GM19240 (cell line): ENCODE data around the gene ELMO1.

Source experiments
- DNase-seq: peaks from one replicate; pipeline ENCODE4 v3.0.0; 2011; ENCODE audit warnings: low spot score; ENCODE audit not compliant: insufficient read length

ELMO1 gene

DNA sequence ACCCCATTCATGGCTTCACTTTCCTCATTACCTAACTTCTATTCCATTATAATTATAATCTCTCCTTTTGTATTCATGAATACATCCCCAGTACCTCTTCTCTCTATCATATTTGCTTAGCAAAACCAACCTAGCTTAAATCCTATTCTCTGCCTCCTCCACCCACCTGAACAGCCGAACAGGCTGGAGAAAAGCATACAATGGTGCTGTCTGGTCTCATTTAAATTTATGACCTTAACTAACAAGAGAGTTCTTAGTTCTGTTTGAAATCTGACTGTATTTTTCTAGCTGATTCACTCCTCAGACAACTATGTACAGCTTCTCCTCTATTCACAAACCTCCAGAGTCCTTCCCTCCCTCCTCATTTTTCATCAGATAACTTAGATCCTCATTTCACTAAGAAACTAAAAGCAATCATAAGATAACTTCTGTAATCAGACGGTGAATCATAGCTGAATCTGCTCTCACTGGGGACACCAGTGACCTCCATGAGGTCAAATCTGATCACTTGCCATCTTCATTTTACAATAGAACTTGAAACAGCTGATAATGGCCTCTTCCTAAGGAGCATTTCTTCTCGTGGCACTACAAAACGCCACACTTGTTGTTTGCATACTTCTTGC lies 490.4 kb downstream of the ELMO1 start:
- DNase-seq, result no peak

DNA sequence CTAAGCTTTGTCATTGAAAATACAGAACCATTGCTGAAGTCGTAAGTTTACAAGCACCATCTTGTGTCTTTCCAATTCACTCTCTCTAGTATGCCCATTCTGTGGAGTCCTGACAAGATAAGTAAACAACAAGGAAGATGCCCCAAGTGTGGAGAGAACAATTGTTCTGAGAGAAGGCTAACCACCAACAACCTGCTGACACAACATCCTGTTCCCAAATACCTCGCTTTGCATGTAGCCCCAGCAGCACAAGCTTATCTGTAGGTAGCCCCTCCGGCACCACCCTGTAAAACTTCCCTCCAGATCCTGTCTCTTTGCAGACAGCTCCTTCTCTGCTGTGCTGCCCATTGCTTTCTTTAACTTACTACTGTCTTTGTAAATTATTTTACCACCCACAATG lies 491.0 kb downstream of the ELMO1 start:
- no peak for DNase-seq

DNA sequence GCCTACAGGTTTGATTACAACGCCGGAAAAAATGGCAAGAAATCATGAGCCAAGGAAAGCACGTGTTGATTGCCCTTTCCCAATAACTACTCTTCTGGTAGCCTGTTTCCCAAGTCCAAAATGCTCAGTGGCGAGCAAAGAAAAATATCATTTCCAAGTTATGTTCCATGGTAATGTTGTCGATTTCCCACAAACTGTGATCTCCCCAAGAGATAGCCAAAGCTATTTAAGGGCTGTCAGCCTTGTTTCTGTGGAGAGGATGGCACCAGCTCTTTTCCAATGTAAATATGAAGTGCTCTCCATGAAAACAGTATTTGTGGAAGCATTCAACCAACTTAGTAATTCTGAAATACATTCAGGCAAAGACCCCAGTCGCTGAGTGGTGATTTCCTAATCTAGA lies 491.9 kb downstream of the ELMO1 start:
- no peak for DNase-seq

DNA sequence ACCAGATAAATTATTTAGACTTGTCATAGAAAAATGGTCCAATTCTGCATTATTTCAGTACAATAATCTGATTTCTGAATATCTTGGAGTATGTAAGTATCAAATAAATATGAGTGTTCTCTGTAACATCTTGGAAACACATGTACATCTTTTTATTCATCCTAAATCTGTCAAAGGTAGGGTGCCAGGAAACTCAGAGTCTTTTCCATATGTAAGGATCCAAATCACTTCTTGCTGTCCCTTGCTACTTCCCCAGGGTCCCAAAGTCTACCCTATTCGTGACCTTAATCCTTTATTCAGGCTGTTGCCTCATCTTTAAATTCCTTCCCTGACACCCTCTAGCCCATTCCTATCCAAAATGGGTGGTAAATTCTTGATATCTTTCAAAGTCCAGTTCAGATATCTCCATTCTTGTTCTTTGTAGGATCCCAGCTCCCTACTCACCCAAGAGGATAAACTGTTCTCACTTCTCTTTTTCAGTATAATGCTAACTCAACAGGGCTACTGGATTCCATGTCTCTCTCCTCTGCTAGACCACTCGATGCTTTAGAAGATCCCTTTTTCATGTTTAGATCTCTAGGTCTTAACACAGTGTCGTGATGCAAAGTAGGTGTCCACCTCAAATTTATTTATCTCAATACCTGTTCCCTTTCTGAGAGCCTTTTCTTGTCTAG lies 493.1 kb downstream of the ELMO1 start:
- DNase-seq, result no peak

DNA sequence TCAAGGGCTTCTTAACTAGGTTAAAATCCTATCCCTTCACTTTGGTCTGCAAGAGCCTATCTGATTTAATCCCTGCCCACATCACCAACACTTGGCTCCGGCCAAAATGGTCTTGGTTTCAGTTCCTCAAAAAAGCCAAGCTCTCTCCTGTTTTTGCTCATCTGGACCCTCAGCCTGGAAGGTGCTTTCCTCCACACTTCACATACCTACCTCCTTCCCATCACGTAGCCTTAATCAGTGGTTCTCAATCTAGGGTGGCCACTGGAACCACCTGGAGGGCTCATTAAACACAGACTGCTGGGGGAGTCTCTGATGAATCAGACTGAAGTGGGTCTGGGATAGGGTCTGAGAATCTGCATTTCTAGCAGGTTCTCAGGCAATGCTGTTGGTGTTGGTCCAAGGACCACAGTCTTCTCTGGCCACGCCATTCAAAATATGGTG lies 497.4 kb downstream of the ELMO1 start:
- no peak for DNase-seq

DNA sequence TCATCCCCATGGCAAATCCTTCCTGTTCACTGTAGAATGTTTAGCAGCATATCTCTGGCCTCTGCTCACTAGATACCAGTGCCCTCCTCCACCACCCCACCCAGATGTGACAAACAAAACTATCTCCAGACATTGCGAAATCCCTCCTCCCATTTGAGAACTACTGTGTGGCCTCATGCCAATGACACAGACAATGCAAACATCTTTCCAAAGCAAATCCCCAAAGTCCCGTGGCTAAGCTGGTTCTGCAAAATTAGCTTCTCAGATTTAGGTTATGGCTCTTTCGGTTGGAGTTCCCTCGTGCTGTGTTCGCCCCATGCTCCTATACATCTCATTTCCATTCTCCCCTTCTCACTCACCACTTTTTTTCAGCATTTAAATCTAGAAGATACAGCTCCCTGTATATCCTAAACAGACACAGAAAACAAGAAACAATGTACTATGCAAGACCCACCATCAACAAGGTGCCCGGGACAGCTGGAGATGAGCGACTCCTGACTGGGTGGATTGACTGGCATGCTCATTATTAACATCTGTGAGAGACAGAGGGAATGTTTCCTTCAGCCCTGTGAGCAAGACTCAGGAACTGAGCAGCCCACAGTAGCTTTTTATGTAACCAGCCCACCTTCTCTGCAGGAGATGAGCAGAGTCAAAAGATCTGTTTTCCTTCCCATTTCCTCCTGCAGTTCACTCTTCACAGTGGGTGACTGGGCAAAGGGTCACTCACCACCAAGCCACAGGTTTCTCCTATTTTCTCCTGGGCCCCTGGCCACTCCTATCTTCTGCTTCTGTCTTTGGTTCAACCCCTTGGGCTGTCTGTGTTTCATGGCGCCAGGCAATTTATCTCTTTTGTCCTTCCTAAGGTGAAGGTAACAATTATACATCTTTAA lies 498.7 kb downstream of the ELMO1 start:
- no peak for DNase-seq

DNA sequence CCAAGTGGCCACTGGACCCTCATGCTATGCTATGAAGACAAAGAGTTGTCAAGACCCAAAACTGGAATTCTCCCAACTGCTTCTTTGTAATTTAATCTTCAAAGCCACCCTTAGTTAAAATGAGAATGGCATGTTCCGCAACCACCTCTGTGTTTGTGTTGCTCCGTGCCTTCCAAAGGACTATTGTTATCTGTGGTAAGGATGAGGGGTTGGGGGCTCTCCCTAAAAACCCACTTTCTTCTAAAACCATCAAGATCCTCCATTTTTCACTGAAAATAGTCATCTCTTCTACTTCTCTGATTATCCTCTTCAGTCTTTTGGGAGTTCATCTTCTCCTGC lies 502.3 kb downstream of the ELMO1 start:
- no peak for DNase-seq

DNA sequence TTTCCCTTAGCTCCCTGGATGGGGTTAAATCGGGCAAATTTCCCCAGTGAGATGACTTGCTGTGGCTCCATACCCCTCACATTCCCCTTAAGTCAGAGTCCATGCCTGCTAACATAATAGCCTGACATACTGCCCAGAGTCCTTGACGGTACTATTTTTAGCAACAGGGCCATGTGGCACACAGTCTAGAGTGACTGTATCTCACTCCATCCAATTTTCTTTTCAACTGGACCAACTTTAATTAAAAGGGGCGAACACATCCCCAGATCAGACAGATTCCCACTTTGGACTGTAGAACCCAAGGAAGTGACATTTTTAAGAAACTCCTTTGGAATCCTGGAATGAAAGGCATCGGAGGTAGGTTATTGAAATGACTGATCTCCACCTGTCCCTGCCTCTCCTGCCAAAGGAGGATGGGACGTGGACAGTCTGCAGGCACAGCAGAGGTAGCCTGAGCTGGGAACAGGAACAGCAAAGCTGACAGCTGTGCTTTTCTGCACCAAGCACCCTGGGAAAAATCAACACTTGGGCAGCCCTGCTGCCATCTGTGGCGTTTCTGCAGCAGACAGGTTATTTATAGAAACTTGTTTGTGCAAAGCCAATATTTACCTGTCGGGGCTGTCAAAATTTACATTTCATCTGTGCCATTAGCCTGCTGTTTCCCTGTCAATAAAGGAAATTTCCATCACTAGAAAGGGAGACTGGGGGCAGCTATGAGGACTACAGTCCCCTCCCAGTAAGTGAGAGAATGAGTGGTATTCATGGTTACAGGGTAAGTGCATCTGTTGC lies 502.9 kb downstream of the ELMO1 start:
- no peak for DNase-seq

DNA sequence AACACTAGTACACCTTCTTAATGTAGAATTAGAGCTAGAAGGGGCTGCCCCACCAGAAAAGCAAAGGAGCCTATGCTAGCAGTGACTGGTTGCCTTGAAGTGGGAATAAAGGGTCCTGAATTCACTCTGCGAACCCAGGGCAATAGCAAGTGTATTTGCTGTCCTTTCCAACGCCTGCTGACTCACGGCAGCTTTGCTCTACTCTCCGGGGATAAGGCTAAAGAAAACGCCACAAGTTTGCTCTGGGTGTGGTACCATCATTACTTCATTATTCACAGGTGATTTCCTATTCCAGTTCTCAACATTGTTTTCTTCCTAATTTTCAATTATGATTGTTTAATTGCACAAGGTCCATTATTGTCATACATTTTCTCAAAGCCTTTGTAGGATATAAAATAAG lies 503.8 kb downstream of the ELMO1 start:
- DNase-seq, result no peak

DNA sequence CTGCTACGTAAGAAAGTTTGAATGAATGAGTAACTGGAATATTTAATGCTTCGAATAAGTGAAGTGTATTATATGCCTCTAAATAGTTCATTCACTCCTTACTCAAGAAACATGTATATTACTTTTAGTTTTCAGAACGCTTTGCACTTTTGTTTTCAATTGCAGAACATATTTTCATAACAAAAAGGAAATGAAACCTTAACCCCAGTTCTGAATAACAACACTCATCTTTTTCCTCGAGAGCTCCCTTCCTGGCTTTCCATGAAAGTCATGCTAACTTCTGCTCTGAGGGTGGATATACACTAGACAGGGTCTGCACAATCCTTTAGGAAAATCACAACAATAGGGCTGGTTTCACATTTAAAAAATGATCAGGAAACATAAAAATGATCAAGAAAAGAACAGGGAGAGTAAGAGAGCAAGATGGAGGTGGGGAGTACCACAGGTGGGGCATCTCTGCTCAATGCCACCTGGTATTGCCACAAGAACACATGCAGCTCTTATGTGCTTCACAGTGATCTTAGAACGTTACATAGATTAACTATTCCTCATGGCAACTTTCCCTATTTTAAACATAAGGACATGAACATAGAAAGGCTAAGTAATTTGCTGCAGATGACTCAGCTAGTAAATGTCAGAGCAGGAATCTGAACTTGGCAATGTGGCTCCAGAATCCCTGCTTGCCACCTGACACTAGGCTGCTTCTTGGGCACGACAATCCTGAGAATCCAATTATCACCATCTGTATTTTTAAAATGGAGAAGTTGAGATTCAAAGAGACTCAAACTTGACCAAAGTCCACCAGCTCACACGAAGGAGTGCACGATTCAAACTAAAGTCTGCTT lies 504.9 kb downstream of the ELMO1 start:
- DNase-seq, result no peak

DNA sequence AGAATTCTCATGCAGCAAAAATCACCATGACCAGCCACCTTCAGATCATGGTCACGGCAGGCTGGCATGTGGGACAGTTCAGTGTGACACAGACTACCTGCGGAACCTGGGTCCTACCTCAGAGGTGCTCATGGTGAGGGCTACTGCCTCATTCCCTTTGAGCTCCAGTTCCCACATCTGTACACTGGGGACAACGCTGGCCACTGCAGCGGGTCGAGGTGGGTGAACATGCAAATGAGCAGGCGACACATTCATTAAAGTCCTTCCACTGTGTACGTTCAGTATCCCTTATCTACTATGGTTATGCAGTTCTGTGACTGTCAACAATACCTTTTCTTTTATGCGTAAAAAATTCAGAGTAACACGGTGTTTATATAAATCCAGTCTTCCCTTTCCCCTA lies 505.7 kb downstream of the ELMO1 start:
- DNase-seq, result no peak

DNA sequence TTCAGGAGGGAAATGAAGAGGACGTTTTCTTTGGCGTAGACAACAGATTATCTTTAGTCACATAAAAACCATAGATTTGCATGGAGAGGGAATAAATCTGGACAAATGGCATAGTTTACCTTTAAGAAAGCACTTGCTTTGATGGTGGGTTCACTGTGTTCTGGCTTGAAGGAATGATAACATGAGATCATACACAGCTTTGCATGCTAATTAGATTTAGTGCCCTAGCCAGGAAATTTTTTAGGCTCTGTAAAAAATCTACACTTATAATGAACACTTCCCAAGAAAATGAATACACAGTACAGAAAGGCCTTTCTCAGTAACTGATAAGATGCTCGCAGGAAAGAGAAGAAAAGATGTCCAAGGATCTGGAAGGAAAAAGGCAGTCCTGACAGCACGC lies 506.1 kb downstream of the ELMO1 start:
- DNase-seq, result no peak

DNA sequence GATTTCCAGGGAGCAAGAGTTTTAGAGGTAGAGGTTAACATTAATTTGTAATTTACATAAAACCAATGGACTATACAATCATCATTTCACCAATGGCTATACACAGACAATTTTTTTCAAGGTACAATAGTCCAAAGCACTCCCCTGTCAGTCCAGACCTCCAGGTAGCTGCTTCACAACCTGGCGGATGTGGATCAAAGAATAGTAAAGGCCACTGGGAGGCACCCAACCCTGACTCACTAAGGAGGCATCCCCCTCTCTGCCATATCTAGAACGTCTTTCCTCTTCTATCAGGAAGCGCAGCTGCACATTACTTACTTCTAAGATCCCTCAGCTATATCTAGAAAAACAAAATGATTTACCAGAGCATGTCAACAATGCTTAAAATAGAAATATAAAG lies 506.6 kb downstream of the ELMO1 start:
- no peak for DNase-seq

DNA sequence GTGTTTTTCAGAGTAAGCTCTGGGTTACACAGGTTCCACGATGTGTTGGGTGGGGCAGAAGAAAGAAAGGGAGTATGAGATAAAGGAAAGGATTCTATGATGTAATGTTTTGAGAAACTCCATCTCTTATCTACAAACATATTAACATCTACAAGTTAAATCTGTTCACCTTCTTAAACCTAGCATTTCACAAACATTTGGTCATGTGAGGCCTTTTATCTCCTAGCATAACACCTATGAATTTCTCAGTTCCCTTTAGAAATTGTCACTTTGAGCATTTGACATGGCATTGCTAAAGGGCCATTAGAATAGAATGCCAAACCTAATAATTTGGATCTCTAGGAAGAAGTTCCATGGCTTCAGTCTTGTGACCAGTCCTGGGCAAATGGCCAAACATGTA lies 507.3 kb downstream of the ELMO1 start:
- no peak for DNase-seq

DNA sequence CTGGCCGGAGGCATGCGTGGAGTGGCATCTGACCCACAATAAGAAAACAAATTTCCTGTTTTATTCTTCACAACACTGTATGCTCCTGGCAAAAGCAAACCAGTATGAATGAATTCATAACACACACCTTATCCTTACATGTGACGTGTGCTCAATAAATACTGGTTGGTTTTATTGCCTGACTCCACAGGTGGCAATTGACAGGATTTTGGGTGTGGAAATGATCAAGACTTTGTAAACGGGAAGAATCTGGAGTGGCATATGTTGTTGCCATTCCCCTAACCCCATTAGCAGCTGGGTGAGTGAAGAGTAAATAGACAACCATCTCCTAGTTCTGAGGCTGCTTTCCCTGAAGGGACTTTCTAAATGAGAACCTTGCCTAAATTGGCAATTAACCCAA lies 508.8 kb downstream of the ELMO1 start:
- no peak for DNase-seq

DNA sequence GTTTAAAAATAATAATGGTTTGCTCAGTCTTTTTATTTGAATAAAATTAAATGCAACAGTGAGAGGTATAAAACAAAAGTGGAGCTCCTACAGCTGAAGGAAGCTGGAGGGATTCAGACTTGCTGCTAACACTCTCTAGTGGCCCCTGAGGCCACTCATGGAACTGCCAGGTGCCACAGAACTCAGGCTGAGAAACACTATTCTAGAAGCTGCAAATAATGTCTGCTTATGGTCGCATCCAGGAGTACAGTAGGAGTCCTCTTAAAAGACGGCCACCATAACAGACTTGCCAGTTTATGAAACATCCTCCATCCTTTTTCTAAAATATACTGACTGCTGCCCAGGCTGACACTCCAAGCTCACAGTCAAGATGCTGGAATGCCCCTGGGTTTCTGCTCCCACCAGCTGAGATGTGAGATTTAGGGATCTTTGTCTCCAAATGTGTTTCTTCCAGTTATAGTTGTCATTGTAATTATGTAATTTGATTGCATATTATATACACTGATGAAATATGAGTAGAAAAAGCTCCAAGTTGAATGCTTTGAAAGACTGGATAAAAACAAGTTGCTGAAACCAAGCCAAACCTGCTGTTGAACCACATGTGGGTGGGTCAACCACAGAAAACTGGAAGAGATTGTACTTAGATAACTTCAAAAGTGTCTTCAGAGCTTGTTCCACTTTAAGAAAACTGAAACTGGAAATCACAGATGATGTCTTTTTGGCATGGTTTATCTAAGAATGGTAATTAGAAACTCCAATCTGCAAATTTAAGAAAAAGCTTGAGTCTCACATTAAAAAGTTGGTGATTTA lies 510.7 kb downstream of the ELMO1 start:
- no peak for DNase-seq

DNA sequence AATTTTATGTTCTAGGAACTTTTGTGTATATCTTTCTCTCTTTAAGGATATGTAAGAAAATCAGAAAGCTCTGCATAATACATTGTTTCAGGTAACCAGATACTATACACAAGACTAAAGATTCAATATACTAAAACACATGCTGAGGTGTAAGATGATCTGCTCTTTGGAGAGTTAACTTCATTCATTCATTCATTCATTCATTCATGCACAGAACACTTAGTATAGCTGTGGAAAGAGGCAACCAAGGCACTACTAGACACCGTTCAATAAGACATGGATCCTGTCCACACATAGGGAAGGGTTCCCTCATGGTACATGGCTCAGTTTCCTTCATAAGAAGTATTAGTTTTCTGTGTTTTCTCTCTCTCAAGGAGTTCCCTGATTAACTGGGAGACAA lies 516.8 kb downstream of the ELMO1 start:
- DNase-seq, result no peak

DNA sequence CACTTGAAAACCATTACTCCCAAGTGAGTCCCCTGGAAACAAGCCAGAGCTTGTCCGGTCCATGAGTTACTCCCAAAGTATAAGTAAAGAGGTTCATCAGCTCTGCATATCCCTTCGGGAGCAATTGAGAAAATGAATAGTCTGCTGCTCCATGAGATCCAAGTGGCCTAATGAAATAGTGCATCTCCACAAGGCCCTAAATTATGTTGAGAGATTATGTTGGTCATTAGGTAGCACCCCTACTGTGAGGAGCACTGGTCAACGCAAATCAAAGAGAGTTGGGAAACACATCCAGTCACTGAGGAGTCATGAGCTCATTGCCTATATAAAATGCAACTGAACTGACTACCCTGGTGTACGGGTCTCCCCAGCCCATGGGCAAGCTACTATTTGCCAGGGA lies 518.9 kb downstream of the ELMO1 start:
- no peak for DNase-seq

DNA sequence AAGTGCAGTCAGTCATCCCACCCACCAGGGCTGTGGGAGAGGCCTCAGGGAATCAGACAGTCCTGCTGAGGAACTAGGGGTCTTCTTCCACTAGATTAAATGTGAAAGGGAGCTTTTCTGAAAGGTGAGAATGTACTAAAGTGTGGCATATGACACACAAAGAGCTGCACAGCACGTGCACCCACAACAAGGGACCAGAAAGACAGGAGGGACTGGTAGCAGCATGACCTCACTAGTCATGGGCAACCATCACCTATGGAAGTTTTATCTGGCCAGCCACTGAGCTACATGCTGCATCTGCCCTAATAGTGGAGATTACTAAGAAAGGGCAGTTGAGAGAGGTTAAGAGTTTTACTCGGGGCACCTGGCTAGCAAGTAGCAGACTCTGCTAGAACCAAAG lies 519.9 kb downstream of the ELMO1 start:
- DNase-seq, result no peak

DNA sequence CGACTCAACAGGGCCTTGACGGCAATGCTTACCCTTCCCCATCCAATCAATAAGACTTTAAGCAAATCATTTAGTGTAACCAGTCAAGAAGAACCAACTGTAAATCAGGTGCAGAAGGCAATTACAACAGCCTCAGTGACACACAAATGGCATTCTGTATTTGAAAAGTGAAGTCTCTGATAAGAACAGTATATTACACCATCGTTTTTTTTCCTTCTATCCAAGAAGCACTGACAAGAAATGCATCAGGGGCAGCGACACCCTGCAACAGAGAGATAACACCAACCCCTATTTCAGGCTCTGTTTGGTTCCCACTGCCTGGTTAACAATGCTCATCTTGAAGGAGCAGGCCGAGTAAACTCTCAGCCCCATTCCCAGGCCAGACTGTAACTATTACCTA lies 520.4 kb downstream of the ELMO1 start:
- DNase-seq, result no peak
